ENCODE results near the gene ADARB1. TPM values are rescaled to one million over a fixed set of nuclear protein-coding genes. Genes with fewer than 3 reads are reported as not detected.

The ADARB1 gene
- polyA plus RNA-seq, 1 donor (not counting 4 experiments of a cell fraction or from before 2014, with no cell fraction given): 13.0 TPM

DNA sequence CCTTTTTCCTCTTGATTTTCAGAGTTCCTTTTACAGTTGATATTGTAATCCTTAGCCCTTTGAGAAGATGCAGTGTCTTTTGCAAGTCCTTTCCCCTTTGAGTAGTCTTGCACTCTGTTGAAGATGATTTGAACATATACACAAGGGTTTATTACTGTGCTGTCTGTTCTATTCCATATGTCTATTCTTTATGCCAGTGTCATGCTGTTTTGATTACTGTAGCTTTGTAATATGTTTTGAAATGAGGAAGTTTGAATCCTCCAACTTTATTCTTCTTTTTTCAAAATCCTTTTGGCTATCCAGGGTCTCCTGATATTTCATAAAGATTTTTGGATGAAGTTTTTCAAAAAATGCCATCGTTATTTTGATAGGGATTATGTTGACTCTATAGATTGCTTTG, 112.3 kb downstream of the ADARB1 start:
- Histone ChIP-seq H3K9ac (ENCODE audit: control insufficient read depth, extremely low read depth, insufficient read depth, low read length) (no peak overlapping the region), H4K20me1 (ENCODE audit: control insufficient read depth, extremely low read depth, insufficient read depth, low read length) (no peaks in the 10 kb centered on the region), H3K27me3 (ENCODE audit: control insufficient read depth, extremely low read depth, insufficient read depth, low read length) (no peaks in the 10 kb centered on the region), H3K27ac (ENCODE audit: control insufficient read depth, insufficient read depth, low read length) (no peak overlapping the region), H3K36me3 (ENCODE audit: control insufficient read depth in 2 of 2, extremely low read depth in 1 of 2, insufficient read depth in 2 of 2, low read length in 2 of 2) (peaks cover 18 to 21% of the 10 kb centered on the region in 2 experiments), H3K4me2 (ENCODE audit: control insufficient read depth, extremely low read depth, insufficient read depth, low read depth, low read length) (no peak overlapping the region), H3K79me2 (ENCODE audit: control insufficient read depth, insufficient read depth, low read length) (no peaks in the 10 kb centered on the region), H2AFZ (ENCODE audit: control insufficient read depth, low read length) (no peak overlapping the region), H3K9me1 (ENCODE audit: control insufficient read depth, extremely low read depth, insufficient read depth, low read length) (no peaks in the 10 kb centered on the region), H3K4me3 (ENCODE audit: control insufficient read depth in 2 of 3, extremely low read depth in 1 of 3, insufficient read depth in 2 of 3, low read depth in 1 of 3, low read length in 3 of 3) (no peak overlapping the region), H3K9me3 (ENCODE audit: control insufficient read depth, low read depth, low read length) (peaks cover 4% of the 10 kb centered on the region), H3K4me1 (ENCODE audit: control insufficient read depth, extremely low read depth, insufficient read depth, low read length) (no peaks in the 10 kb centered on the region)
- dilution Hi-C loops (cut with MboI; ENCODE audit: extremely low pct_ligation_motif_present, low sequenced_read_pairs): no loop called here
- no peak for FAIRE-seq
- TF ChIP-seq EZH2 (IDR thresholded peaks at IDR 0.05; ENCODE audit: low read length): no peak
- TF ChIP-seq, protein P1, sequence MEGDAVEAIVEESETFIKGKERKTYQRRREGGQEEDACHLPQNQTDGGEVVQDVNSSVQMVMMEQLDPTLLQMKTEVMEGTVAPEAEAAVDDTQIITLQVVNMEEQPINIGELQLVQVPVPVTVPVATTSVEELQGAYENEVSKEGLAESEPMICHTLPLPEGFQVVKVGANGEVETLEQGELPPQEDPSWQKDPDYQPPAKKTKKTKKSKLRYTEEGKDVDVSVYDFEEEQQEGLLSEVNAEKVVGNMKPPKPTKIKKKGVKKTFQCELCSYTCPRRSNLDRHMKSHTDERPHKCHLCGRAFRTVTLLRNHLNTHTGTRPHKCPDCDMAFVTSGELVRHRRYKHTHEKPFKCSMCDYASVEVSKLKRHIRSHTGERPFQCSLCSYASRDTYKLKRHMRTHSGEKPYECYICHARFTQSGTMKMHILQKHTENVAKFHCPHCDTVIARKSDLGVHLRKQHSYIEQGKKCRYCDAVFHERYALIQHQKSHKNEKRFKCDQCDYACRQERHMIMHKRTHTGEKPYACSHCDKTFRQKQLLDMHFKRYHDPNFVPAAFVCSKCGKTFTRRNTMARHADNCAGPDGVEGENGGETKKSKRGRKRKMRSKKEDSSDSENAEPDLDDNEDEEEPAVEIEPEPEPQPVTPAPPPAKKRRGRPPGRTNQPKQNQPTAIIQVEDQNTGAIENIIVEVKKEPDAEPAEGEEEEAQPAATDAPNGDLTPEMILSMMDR (optimal IDR thresholded peaks at IDR 0.05 in 1 of 3, IDR thresholded peaks at IDR 0.05 in 1 of 3, conservative IDR thresholded peaks at IDR 0.05 in 1 of 3; ENCODE audit: extremely low read depth in 1 of 3, insufficient read depth in 2 of 3, low read length in 3 of 3): no peak
- DNase-seq (ENCODE audit: low read depth, low spot score): no peak

DNA sequence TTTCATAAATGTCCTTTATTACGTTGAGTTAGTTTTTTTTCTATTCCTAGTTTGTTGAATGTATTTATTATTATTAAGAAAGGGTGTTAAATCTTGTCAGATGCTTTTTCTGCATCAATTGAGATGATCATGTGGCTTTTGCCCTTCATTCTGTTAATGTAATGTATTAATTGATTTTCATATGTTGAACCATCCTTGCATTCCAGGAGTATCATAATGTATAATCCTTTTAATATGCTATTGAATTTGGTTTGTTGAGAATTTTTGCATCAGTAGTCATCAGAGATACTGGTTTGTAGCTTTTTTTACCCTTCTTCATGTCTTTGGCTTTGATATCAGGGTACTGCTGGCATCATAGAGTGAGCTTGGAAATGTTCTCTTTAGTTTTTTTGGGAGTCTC, 113.3 kb downstream of the ADARB1 start:
- no peak overlapping the region for H3K4me3 ChIP-seq (ENCODE audit: control insufficient read depth in 2 of 3, extremely low read depth in 1 of 3, insufficient read depth in 2 of 3, low read depth in 1 of 3, low read length in 3 of 3)
- DNase-seq (ENCODE audit: low read depth, low spot score) (no peak), FAIRE-seq (no peak)
- H3K4me2 ChIP-seq (ENCODE audit: control insufficient read depth, extremely low read depth, insufficient read depth, low read depth, low read length): no peak overlapping the region
- H4K20me1 ChIP-seq (ENCODE audit: control insufficient read depth, extremely low read depth, insufficient read depth, low read length): no peaks in the 10 kb centered on the region
- no peaks in the 10 kb centered on the region for H3K27me3 ChIP-seq (ENCODE audit: control insufficient read depth, extremely low read depth, insufficient read depth, low read length)
- dilution Hi-C loops (cut with MboI; ENCODE audit: extremely low pct_ligation_motif_present, low sequenced_read_pairs): no loop called here
- peaks cover 16 to 20% of the 10 kb centered on the region in 2 experiments for H3K36me3 ChIP-seq (ENCODE audit: control insufficient read depth in 2 of 2, extremely low read depth in 1 of 2, insufficient read depth in 2 of 2, low read length in 2 of 2)
- H3K4me1 ChIP-seq (ENCODE audit: control insufficient read depth, extremely low read depth, insufficient read depth, low read length): no peaks in the 10 kb centered on the region
- TF ChIP-seq EZH2 (IDR thresholded peaks at IDR 0.05; ENCODE audit: low read length): no peak
- TF ChIP-seq, protein P1 (optimal IDR thresholded peaks at IDR 0.05 in 1 of 3, IDR thresholded peaks at IDR 0.05 in 1 of 3, conservative IDR thresholded peaks at IDR 0.05 in 1 of 3; ENCODE audit: extremely low read depth in 1 of 3, insufficient read depth in 2 of 3, low read length in 3 of 3): no peak
- H3K9ac ChIP-seq (ENCODE audit: control insufficient read depth, extremely low read depth, insufficient read depth, low read length): no peak overlapping the region
- H2AFZ ChIP-seq (ENCODE audit: control insufficient read depth, low read length): no peak overlapping the region
- no peak overlapping the region for H3K27ac ChIP-seq (ENCODE audit: control insufficient read depth, insufficient read depth, low read length)
- H3K79me2 ChIP-seq (ENCODE audit: control insufficient read depth, insufficient read depth, low read length): no peaks in the 10 kb centered on the region
- H3K9me3 ChIP-seq (ENCODE audit: control insufficient read depth, low read depth, low read length): peaks cover 4% of the 10 kb centered on the region
- H3K9me1 ChIP-seq (ENCODE audit: control insufficient read depth, extremely low read depth, insufficient read depth, low read length): no peaks in the 10 kb centered on the region
